Stimulated activated CD8-positive, alpha-beta memory T cell treated with anti-CD3 and anti-CD28 coated beads, Interleukin-12 subunit alpha, Interleukin-12 subunit beta, amount 100 ng/mL, for 4 hours (primary cell): ENCODE data around the gene CLIP1.
"Not testable (repeated sequence)": the region's sequence is repeated elsewhere in the genome, so short reads cannot be mapped to it uniquely, and the experiment has no call there.

Experiments
- DNase-seq: peaks from one replicate; pipeline ENCODE4 v3.0.0-alpha.2; 2020; ENCODE audit warnings: low read depth

Gene CLIP1

GRCh38 chr12:122435186-122435585 lies 12.7 kb upstream of the CLIP1 start:
- DNase-seq: no peak

- DNase-seq: not testable (repeated sequence)
Measured at GRCh38 chr12:122429043-122429442, 6.6 kb upstream of the CLIP1 start.

DNA sequence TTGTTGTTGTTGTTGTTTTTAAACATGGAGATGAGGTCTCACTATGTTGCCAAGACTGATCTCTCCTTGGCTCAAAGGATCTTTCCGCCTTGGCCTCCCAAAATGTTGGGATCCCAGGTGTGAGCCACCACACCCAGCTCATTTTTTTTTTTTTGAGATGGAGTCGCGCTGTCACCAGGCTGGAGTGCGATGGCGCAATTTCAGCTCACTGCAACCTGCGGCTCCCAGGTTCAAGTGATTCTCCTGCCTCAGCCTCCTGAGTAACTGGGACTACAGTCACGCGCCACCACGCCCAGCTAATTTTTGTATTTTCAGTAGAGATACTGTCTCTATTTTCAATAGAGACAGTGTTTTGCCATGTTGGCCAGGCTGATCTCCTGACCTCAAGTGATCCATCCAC lies 4.9 kb upstream of the CLIP1 start:
- DNase-seq: no peak

DNA sequence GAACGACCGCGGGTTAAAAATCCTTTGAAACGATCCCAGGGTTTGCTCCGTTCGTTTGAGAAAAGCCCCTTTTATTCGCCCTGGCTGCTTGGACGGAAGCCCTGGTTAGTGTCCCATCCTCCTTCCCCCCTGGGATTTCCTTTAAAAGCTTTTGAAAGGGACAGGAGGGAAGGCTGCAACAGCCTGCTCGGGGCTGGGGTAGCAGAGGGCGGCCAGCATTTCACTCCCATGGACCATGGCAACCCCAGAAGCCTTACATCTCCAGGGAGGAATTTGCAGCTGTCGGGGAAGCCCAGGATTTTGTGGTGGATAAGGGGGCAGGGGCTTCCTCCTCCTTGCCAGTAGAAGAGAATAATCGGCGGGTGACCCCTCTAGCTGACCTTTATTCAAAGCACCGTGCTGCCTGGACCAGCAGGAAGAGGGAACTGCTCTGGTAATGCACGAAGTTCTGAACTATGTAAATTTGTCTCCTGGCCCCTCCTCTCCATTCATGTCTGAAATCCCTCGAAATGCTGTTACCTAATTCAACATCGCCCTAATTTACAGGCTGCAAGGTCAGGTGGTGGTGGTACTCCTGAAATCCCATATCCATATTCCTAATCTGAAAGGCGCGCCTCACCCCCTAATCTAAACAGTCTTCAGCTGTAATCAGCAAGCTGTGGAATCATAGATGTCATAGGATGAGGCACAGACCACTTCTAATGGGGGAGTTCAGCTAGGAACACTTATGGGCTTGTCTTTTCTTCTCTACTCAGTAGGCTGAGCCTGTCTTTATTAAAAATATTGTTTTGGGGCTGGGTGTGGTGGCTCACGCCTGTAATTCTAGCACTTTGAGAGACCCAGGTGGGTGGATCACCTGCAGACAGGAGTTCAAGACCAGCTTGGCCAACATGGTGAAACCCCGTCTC lies 1.0 kb upstream of the CLIP1 start:
- DNase-seq: no peak

GRCh38 chr12:122422730-122423257 lies 325 bp upstream of the CLIP1 start:
- peak; percentile 13 for DNase-seq

DNA sequence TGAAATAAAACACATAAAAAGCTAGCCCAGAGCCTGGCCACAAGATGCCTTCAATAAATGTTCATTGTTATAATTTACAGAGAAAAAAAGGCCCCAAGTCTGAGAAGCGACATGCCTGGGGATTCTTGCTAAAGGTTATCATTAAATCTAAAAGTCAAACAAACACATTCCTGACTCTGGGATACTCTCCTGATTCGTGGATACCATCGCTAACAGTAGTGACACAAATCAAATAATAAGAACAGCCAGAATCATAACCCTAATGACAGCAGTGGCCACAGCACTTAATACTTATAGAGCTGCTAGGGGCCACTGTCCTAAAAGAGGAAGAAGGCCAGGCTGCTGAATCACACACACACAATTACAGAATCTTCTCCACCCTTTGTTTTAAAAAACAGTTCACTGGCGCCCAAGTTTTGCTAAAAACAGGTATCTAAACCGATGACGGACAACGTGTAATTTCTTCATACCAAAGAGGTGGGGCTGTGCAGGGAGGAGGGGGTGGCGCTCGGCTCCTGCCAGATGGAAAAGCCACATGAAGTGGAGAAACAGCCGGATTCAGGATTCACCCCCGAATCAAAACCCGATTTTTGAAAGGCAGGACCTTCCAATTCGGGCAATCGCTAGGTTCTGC lies 1.2 kb downstream of the CLIP1 start:
- no peak for DNase-seq

GRCh38 chr12:122420471-122421162 lies 1.9 kb downstream of the CLIP1 start:
- DNase-seq: no peak

DNA sequence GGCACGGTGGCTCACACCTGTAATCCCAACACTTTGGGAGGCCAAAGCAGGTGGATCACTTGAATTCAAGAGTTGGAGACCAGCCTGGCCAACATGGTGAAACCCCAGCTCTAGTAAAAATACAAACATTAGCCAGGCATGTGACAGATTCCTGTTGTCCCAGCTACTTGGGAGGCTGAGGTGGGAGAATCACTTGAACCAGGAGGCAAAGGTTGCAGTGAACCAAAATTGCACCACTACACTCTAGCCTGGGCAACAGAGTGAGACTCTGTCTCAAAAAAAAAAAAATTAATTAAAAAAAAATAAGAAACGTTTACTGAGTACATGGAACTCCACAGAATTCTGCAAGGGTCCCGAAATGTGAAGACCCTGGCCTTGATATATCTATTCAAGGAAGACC lies 3.4 kb downstream of the CLIP1 start:
- DNase-seq: not testable (repeated sequence)

DNA sequence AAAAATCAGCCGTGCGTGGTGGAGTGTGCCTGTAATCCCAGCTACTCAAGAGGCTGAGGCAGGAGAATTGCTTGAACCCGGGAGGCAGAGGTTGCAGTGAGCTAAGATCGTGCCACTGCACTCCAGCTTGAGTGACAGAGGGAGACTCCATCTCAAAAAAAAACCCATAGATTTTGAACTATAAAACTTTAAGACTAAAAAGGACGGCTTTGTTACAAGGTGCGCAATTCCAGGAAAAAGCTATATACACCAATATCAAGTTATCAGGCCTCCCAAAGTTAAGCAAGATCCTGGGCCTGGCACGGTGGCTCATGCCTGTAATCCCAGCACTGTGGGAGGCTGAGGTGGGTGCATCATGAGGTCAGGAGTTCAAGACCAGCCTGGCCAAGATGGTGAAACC lies 6.8 kb downstream of the CLIP1 start:
- DNase-seq: not testable (repeated sequence)

DNA sequence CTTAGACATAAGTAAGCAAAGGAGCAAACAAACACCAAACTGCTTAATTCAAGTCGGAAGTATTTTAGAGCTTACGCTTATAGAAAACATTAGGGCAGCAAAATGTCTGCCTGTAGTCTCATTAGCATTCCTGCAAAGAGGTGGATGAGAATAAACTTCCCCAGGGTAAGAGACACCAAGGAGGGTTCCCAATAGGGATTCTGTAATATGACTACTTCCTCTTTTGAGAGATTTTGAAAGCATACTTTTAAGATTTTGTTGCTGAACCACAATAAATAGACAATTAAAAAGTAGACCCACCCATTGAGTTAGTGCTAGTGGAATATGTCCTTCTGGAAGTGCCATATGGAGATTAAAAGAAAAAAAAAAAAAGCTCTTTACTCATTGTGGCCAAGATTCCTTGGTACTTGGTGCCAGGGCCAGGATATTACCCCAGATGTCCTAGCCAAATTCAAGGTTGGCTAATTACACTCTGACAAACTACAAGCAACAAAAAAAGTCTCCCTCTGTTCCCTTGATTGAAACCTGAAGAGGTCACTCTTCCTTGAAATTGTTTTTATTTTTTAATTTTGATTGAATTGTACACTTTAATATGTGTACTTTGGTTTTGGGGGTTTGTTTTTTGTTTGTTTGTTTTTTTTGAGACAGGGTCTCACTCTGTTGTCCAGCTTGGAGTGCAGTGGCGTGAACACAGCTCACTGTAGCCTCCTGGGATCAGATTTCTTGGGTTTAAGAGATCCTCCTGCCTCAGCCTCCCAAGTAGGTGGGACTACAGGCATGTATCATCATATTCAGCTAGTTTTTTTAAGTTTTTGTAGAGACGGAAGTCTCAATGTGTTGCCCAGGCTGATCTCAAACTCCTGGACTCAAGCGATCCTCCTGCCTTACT lies 8.7 kb downstream of the CLIP1 start:
- no peak for DNase-seq

DNA sequence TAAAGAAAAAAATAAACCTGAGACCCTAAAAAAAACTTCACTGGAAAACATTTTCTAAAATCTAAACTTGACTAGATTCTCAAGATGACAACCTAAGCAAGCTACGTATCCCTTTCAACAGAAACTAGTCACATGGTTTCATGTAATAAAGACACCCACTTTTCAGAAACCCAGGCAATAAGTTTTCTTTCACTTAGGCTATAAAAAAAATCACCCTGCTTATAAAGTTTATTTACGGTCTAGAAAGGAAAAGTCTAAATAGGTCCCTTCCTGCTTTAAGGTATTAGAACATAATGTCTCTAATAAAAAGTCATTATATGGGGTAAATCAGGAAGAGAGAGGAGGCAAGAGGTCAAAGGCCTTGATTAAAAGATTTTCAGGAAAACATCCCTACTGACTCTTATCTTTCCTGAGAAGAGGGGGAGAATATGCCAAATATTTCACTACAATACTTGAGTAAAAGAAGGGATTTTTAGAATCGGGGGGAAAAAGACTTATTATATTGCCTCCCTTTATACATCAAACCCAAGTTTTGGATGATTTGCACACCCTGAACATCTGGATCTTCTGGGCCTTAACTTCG lies 9.5 kb downstream of the CLIP1 start:
- DNase-seq: no peak

GRCh38 chr12:122411537-122411936 lies 10.9 kb downstream of the CLIP1 start:
- DNase-seq: no peak

DNA sequence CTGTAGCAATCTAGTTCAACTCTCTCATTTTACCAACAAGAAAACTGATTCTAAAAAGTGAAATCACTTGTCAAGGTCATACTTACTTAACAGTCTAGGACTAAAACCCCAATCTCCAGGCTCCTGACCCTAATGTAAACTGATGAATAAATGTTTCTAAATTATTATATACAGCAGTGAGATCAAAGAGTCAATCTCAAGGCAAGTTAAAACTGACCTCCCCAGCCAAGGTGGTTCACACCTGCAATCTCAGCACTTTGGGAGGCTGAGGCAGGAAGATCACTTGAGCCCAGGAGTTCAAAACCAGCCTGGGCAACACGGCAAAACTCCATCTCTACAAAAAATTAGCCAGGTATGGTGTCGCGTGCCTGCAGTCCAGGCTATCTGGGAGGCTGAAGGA lies 15.3 kb downstream of the CLIP1 start:
- DNase-seq: no peak

DNA sequence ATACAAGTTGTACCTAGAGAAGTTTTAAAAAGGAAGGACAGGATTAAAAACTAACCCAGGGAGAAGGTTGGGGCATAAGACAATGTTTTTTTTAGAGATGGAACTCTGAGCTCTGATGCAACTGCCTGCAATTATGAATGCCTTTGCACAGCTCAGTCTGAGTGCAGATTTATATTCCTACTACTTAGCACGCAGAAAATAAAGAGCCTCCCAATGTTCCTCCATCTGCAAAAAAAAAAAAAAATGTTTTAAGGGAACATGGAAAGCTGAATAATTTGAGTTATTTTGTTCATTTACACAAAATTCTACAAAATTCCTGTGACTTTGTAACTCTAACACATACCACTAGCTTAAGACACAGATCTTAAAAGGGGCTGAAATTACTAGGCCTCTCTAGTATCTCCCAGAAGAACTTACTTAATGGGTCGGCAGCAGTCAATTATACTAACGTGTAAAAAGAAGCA lies 15.7 kb downstream of the CLIP1 start:
- DNase-seq: no peak

DNA sequence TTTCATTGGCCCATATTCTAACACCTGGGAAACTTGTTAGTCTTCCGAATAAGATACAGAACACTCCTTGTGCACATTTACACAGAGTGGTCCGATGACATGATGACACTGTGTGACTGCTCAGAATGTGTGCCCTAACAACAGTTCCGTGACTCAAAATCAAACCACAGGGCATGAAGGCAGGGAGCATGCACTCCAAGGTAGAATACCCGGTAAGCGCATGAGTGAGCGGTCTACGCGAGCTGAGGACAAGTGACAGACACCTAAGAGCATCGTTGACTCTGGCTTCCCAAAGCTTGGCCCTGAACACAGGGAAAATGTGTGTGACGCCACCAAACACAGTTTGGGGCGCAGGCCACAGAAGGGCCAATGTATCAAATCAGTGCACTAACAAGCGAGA lies 18.6 kb downstream of the CLIP1 start:
- no peak for DNase-seq

DNA sequence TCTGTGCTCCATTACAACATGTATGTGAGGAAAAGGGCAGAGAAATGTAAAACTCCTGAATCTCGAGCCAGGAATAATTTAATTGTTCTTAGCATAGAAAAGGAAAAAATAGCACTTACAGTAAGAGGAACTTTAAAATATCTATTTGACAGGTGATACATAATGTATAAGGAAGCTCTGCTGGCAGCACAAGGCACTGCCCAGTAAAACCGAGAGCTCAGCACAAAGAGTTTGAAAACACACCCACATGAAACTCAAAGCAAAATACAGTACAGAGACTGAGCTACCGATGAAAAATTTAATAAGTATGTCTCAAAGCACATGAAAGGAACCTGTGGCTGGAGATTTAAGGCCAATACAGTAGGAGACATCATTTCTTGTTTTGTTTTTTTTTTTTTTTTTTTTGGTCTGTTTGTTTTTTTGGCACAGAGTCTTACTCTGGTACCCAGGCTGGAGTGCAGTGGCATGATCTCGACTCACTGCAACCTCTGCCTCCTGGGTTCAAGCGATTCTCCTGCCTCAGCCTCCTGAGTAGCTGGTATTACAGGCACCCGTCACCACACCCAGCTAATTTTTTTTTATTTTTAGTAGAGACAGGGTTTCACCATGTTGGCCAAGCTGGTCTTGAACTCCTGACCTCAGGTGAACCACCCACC lies 19.2 kb downstream of the CLIP1 start:
- no peak for DNase-seq

DNA sequence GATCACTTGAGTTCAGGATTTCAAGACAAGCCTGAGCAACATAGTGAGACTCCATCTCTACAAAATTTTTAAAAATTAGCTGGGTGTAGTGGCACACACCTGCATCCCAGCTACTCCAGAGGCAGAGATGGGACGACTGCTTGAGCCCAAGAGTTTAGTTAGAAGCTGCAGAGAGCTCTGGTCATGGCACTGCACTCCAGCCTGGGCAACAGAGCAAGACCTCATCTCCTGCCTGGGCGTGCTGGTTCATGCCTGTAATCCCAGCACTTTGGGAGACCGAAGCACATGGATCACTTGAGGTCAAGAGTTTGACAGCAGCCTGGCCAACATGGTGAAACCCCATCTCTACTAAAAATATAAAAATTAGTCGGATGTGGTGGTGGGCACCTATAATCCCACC lies 20.2 kb downstream of the CLIP1 start:
- DNase-seq: no peak

- no peak for DNase-seq
Measured at GRCh38 chr12:122399592-122400373, 22.7 kb downstream of the CLIP1 start.

GRCh38 chr12:122399254-122399591 lies 23.2 kb downstream of the CLIP1 start:
- DNase-seq: no peak

GRCh38 chr12:122397981-122398380 lies 24.5 kb downstream of the CLIP1 start:
- DNase-seq: not testable (repeated sequence)
